IPS-18c (cell line): ENCODE results near the gene CFAP43.
"Not testable (repeated sequence)": the region's sequence is repeated elsewhere in the genome, so short reads cannot be mapped to it uniquely, and the experiment has no call there.

ENCODE experiments used
- H3K4me3 ChIP-seq: 2 replicates; pipeline ENCODE4 v1.7.0; 2013; ENCODE audit warnings: low read depth, mild to moderate bottlenecking, low read length, moderate library complexity; ENCODE audit not compliant: insufficient read depth
- H3K9me3 ChIP-seq: one replicate; pipeline ENCODE4 v1.6.1; 2013; ENCODE audit warnings: mild to moderate bottlenecking, low read length, moderate library complexity; ENCODE audit not compliant: control insufficient read depth, insufficient read depth

The CFAP43 gene

GRCh38 chr10:104193787-104194186, 38.4 kb downstream of the CFAP43 start:
- no peak overlapping the region for H3K4me3 ChIP-seq

GRCh38 chr10:104190695-104191094, 41.5 kb downstream of the CFAP43 start:
- no peak overlapping the region for H3K4me3 ChIP-seq
- H3K9me3 ChIP-seq, result no peaks in the 10 kb centered on the region

More at GRCh38 chr10:104193787-104194186, 38.4 kb downstream of the CFAP43 start:
- H3K9me3 ChIP-seq, result no peaks in the 10 kb centered on the region

- Histone ChIP-seq H3K9me3 (no peaks in the 10 kb centered on the region), H3K4me3 (no peak overlapping the region)
Measured at GRCh38 chr10:104183682-104184081, 48.5 kb downstream of the CFAP43 start.

GRCh38 chr10:104174136-104174535, 58.0 kb downstream of the CFAP43 start:
- not testable (repeated sequence) for H3K4me3 ChIP-seq, H3K9me3 ChIP-seq

- Histone ChIP-seq H3K9me3 (no peaks in the 10 kb centered on the region), H3K4me3 (no peak overlapping the region)
Measured at GRCh38 chr10:104170610-104171254, 61.4 kb downstream of the CFAP43 start.

GRCh38 chr10:104155591-104155990, 76.6 kb downstream of the CFAP43 start:
- Histone ChIP-seq H3K4me3 (no peak overlapping the region), H3K9me3 (no peaks in the 10 kb centered on the region)

GRCh38 chr10:104151737-104152136, 80.4 kb downstream of the CFAP43 start:
- no peaks in the 10 kb centered on the region for H3K9me3 ChIP-seq
- H3K4me3 ChIP-seq, result no peak overlapping the region

- H3K9me3 ChIP-seq, result no peaks in the 10 kb centered on the region
- H3K4me3 ChIP-seq, result no peak overlapping the region
Measured at GRCh38 chr10:104150139-104150538, 82.0 kb downstream of the CFAP43 start.

GRCh38 chr10:104146882-104147281, 85.3 kb downstream of the CFAP43 start:
- H3K9me3 ChIP-seq, result no peaks in the 10 kb centered on the region
- no peak overlapping the region for H3K4me3 ChIP-seq

GRCh38 chr10:104144931-104145330, 87.2 kb downstream of the CFAP43 start:
- Histone ChIP-seq H3K9me3 (no peaks in the 10 kb centered on the region), H3K4me3 (no peak overlapping the region)

GRCh38 chr10:104143829-104144228, 88.3 kb downstream of the CFAP43 start:
- Histone ChIP-seq H3K4me3 (no peak overlapping the region), H3K9me3 (no peaks in the 10 kb centered on the region)

- Histone ChIP-seq H3K9me3 (no peaks in the 10 kb centered on the region), H3K4me3 (no peak overlapping the region)
Measured at GRCh38 chr10:104142081-104142480, 90.1 kb downstream of the CFAP43 start.

- H3K9me3 ChIP-seq, result no peaks in the 10 kb centered on the region
- H3K4me3 ChIP-seq, result no peak overlapping the region
Measured at GRCh38 chr10:104139221-104139620, 92.9 kb downstream of the CFAP43 start.

- Histone ChIP-seq H3K9me3 (no peaks in the 10 kb centered on the region), H3K4me3 (no peak overlapping the region)
Measured at GRCh38 chr10:104138131-104138530, 94.0 kb downstream of the CFAP43 start.

- Histone ChIP-seq H3K4me3 (no peak overlapping the region), H3K9me3 (no peaks in the 10 kb centered on the region)
Measured at GRCh38 chr10:104130041-104130440, 102.1 kb downstream of the CFAP43 start.

GRCh38 chr10:104128214-104128613, 104.0 kb downstream of the CFAP43 start:
- Histone ChIP-seq H3K9me3 (no peaks in the 10 kb centered on the region), H3K4me3 (no peak overlapping the region)

- Histone ChIP-seq H3K4me3 (no peak overlapping the region), H3K9me3 (no peaks in the 10 kb centered on the region)
Measured at GRCh38 chr10:104127411-104127810, 104.8 kb downstream of the CFAP43 start.

GRCh38 chr10:104123397-104123796, 108.8 kb downstream of the CFAP43 start:
- no peak overlapping the region for H3K4me3 ChIP-seq
- no peaks in the 10 kb centered on the region for H3K9me3 ChIP-seq
